Brain microvascular endothelial cell (primary cell): ENCODE measurements around the gene CDK2AP2.
"Not testable (repeated sequence)": the region's sequence is repeated elsewhere in the genome, so short reads cannot be mapped to it uniquely, and the experiment has no call there.

Experiments
- DNase-seq: peaks from one replicate; pipeline ENCODE4 v3.0.0-alpha.2; 2020
- H3K27ac ChIP-seq: fragments of 250-450 bp; sonication (Bioruptor Pico); 2 replicates; pipeline ENCODE4 v1.5.1; 2020; ENCODE audit warnings: mild to moderate bottlenecking, moderate library complexity
- H3K27me3 ChIP-seq: fragments of 250-450 bp; sonication (Bioruptor Pico); replicated peaks from 2 replicates; pipeline ENCODE4 v1.5.1; 2020; ENCODE audit warnings: mild to moderate bottlenecking
- H3K36me3 ChIP-seq: fragments of 250-450 bp; sonication (Bioruptor Pico); replicated peaks from 2 replicates; pipeline ENCODE4 v1.5.1; 2020; ENCODE audit warnings: mild to moderate bottlenecking
- H3K4me3 ChIP-seq: 2 replicates; pipeline ENCODE4 v1.5.1; 2011; ENCODE audit warnings: low read depth, mild to moderate bottlenecking, control low read depth, low read length, moderate library complexity
- in situ Hi-C: cut with HindIII; loops from 2 replicates; pipeline ENCODE4 v1.10.0; 2017; ENCODE audit warnings: low sequenced_read_pairs, low pct_ligation_motif_present
- TF ChIP-seq, protein P1 (sequence below): IDR thresholded peaks from 2 replicates; pipeline ENCODE4 v1.5.1; 2011; ENCODE audit warnings: low read depth, mild to moderate bottlenecking, moderate library complexity, low read length, control low read depth, inconsistent platforms; ENCODE audit errors: missing control alignments

Gene CDK2AP2, protein sequence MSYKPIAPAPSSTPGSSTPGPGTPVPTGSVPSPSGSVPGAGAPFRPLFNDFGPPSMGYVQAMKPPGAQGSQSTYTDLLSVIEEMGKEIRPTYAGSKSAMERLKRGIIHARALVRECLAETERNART

DNA sequence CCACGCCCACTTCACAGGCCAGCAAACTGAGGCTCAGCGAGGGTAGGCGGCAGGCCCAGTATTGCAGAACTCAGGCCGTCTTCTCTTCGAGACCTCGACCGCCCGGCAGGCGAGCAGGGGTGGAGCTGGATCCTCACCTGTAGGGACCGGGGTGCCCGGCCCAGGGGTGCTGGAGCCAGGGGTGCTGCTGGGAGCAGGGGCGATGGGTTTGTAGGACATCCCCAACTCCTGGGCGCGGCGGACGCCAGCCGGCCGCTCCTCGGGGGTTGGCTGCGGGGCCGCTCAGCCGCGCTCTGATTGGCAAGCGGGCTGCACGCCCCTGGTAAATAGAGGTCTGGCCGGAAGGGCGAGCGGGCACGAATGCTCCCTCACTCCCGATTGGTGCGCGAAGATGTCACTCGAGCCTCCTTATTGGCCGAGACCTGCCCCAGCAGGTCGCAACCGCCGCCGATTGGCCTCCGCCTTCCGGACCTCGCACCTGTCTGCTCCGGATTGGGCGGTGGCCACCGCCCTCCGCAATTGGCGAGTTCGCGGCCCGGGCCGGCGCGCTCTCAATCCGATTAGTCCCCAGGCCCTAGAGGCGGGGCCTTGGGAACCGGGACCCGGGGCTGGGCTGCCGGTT, at the start of gene CDK2AP2:
CDK2AP2 (minus strand) TSS at position 299 of the 622 bp plus-strand sequence; CDS start at position 219, 80 bp downstream.
- in situ Hi-C loops: no loop called here
- H3K36me3 ChIP-seq: no peaks in the 10 kb centered on the region
- H3K27me3 ChIP-seq: no peaks in the 10 kb centered on the region
- H3K4me3 ChIP-seq: peak within 1 kb of the TSS; percentile 81
- H3K27ac ChIP-seq: peak within 1 kb of the TSS; percentile 98
- TF ChIP-seq, protein P1, sequence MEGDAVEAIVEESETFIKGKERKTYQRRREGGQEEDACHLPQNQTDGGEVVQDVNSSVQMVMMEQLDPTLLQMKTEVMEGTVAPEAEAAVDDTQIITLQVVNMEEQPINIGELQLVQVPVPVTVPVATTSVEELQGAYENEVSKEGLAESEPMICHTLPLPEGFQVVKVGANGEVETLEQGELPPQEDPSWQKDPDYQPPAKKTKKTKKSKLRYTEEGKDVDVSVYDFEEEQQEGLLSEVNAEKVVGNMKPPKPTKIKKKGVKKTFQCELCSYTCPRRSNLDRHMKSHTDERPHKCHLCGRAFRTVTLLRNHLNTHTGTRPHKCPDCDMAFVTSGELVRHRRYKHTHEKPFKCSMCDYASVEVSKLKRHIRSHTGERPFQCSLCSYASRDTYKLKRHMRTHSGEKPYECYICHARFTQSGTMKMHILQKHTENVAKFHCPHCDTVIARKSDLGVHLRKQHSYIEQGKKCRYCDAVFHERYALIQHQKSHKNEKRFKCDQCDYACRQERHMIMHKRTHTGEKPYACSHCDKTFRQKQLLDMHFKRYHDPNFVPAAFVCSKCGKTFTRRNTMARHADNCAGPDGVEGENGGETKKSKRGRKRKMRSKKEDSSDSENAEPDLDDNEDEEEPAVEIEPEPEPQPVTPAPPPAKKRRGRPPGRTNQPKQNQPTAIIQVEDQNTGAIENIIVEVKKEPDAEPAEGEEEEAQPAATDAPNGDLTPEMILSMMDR: no peak
- DNase-seq: peak; percentile 100

DNA sequence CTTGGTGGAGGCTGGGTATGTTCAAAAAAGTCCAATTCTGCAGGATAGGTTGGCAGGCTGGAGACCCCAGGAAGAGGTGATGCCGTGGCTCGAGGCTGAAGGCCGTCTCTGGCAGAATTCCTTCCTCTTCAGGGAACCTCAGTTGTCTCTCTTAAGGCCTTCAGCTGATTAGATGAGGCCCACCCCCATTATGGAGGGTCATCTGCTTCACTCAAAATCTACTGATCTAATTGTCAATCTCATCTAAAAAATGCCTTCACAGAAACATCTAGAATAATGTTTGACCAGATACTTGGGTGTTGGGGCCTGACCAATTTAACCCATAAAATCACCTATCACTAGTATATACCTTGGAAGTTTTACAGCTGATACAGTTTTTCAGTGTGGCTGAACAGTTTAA, 48.3 kb upstream of the CDK2AP2 start:
- Histone ChIP-seq H3K27me3 (no peaks in the 10 kb centered on the region), H3K27ac (no peak overlapping the region), H3K4me3 (no peak overlapping the region), H3K36me3 (no peaks in the 10 kb centered on the region)
- in situ Hi-C loops: no loop called here
- no peak for DNase-seq
- TF ChIP-seq, protein P1: no peak

GRCh38 chr11:67551697-67552096, 43.7 kb upstream of the CDK2AP2 start:
- H3K27me3 ChIP-seq, in situ Hi-C loops, H3K36me3 ChIP-seq, H3K4me3 ChIP-seq, H3K27ac ChIP-seq, DNase-seq: not testable (repeated sequence)

DNA sequence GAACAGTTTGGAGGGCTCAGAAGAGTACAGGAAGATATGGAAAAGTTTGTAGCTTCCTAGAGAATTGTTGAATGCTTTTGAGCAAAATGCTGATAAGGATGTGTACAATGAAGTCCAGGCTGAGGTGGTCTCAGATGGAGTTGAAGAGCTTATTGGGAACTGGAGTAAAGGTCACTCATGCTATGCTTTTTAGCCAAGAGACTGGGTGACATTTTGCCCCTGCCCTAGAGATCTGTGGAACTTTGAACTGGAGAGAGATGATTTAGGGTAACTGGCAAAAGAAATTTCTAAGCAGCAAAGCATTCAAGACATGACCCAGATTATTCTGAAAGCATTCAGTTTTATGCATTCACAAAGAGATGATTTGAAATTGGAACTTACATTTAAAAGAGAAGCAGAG, 43.2 kb upstream of the CDK2AP2 start:
- DNase-seq: no peak
- Histone ChIP-seq H3K36me3 (no peaks in the 10 kb centered on the region), H3K27ac (no peak overlapping the region), H3K4me3 (no peak overlapping the region), H3K27me3 (no peaks in the 10 kb centered on the region)
- in situ Hi-C loops: no loop called here
- TF ChIP-seq, protein P1: no peak

GRCh38 chr11:67548555-67549110, 40.7 kb upstream of the CDK2AP2 start:
- no peak for DNase-seq
- Histone ChIP-seq H3K27me3 (no peaks in the 10 kb centered on the region), H3K36me3 (no peaks in the 10 kb centered on the region), H3K4me3 (no peak overlapping the region), H3K27ac (no peak overlapping the region)
- in situ Hi-C loops: no loop called here
- TF ChIP-seq, protein P1: no peak

DNA sequence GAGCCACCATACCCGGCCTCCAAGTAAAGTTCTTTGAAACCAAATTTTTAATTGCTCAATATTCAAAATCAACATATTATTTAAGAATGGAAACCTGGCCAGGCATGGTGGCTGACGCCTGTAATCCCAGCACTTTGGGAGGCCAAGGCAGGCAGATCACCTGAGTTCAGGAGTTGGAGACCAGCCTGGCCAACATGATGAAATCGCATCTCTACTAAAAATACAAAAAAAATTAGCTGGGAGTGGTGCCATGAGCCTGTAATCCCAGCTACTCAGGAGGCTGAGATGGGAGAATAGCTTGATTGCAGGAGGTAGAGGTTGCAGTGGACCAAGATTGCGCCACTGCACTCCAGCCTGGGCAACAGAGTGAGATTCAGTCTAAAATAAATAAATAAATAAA, 40.1 kb upstream of the CDK2AP2 start:
- DNase-seq, in situ Hi-C loops, H3K27me3 ChIP-seq, H3K36me3 ChIP-seq, H3K4me3 ChIP-seq, H3K27ac ChIP-seq: not testable (repeated sequence)
